H9 (cell line): ENCODE measurements around the gene TMEM176A. TPM values are rescaled to one million over a fixed set of nuclear protein-coding genes. Genes with fewer than 3 reads are reported as not detected.

ENCODE experiments used
- DNase-seq: peaks from one replicate; pipeline ENCODE4 v3.0.0-alpha.2; 2017
- H2AFZ ChIP-seq: one replicate; pipeline ENCODE4 v1.6.1; 2013; ENCODE audit warnings: mild to moderate bottlenecking, low read length, control low read depth, moderate library complexity
- H2AK5ac ChIP-seq: 2 replicates; pipeline ENCODE4 v1.6.1; 2013; ENCODE audit warnings: low read length, control low read depth, mixed read lengths; ENCODE audit not compliant: insufficient read length
- H2BK120ac ChIP-seq: one replicate; pipeline ENCODE4 v1.6.1; 2013; ENCODE audit warnings: low read depth, mild to moderate bottlenecking, low read length, control low read depth, inconsistent platforms; ENCODE audit not compliant: poor library complexity, severe bottlenecking
- H2BK12ac ChIP-seq: 2 replicates; pipeline ENCODE4 v1.6.1; 2013; ENCODE audit warnings: low read length, control low read depth, mixed read lengths, low read depth; ENCODE audit not compliant: insufficient read length
- H2BK15ac ChIP-seq: 2 replicates; pipeline ENCODE4 v1.6.1; 2013; ENCODE audit warnings: low read depth, low read length, control low read depth
- H2BK20ac ChIP-seq: one replicate; pipeline ENCODE4 v1.6.1; 2013; ENCODE audit warnings: low read depth, mild to moderate bottlenecking, low read length, control low read depth, inconsistent platforms; ENCODE audit not compliant: poor library complexity, severe bottlenecking
- H2BK5ac ChIP-seq: 2 replicates; pipeline ENCODE4 v1.6.1; 2013; ENCODE audit warnings: low read length, control low read depth, mixed read lengths; ENCODE audit not compliant: insufficient read length
- H3K14ac ChIP-seq: 2 replicates; pipeline ENCODE4 v1.6.1; 2013; ENCODE audit warnings: low read length, control low read depth; ENCODE audit not compliant: insufficient read depth
- H3K18ac ChIP-seq: 2 replicates; pipeline ENCODE4 v1.6.1; 2013; ENCODE audit warnings: low read depth, mild to moderate bottlenecking, mixed read lengths, low read length, control low read depth; ENCODE audit not compliant: insufficient read length
- H3K23ac ChIP-seq: 2 replicates; pipeline ENCODE4 v1.6.1; 2013; ENCODE audit warnings: low read length, control low read depth, mixed read lengths, low read depth; ENCODE audit not compliant: insufficient read length
- H3K23me2 ChIP-seq: 2 replicates; pipeline ENCODE4 v1.6.1; 2013; ENCODE audit warnings: low read depth, mild to moderate bottlenecking, mixed read lengths, low read length, control low read depth; ENCODE audit not compliant: insufficient read length, poor library complexity, severe bottlenecking
- H3K27ac ChIP-seq: 2 replicates; pipeline ENCODE4 v1.5.1; 2013; ENCODE audit warnings: low read length, control low read depth, mixed read lengths, low read depth; ENCODE audit not compliant: insufficient read length
- H3K27me3 ChIP-seq: 2 replicates; pipeline ENCODE4 v1.6.1; 2013; ENCODE audit warnings: low read length, control low read depth, inconsistent platforms; ENCODE audit not compliant: insufficient read depth
- H3K4ac ChIP-seq: 2 replicates; pipeline ENCODE4 v1.6.1; 2013; ENCODE audit warnings: low read depth, mild to moderate bottlenecking, control low read depth, inconsistent platforms, low read length, moderate library complexity
- H3K4me1 ChIP-seq: 2 replicates; pipeline ENCODE4 v1.6.1; 2013; ENCODE audit warnings: low read length, control low read depth, inconsistent platforms; ENCODE audit not compliant: insufficient read depth
- H3K4me2 ChIP-seq: 2 replicates; pipeline ENCODE4 v1.6.1; 2013; ENCODE audit warnings: low read length, control low read depth, mixed read lengths; ENCODE audit not compliant: insufficient read length, insufficient read depth
- H3K56ac ChIP-seq: 2 replicates; pipeline ENCODE4 v1.6.1; 2013; ENCODE audit warnings: low read depth, mild to moderate bottlenecking, mixed read lengths, low read length, control low read depth; ENCODE audit not compliant: insufficient read length
- H3K79me1 ChIP-seq: 2 replicates; pipeline ENCODE4 v1.6.1; 2013; ENCODE audit warnings: low read depth, mild to moderate bottlenecking, moderate library complexity, low read length, control low read depth, inconsistent platforms; ENCODE audit not compliant: insufficient read depth, poor library complexity, severe bottlenecking
- H3K79me2 ChIP-seq: 2 replicates; pipeline ENCODE4 v1.6.1; 2013; ENCODE audit warnings: low read length, control low read depth, inconsistent platforms; ENCODE audit not compliant: insufficient read depth
- H3K9ac ChIP-seq: 2 replicates; pipeline ENCODE4 v1.6.1; 2013; ENCODE audit warnings: low read length, control low read depth, mixed read lengths; ENCODE audit not compliant: insufficient read length; ENCODE audit errors: extremely low read depth
- H3K9me3 ChIP-seq: one replicate; pipeline ENCODE4 v1.6.1; 2013; ENCODE audit warnings: low read depth, low read length, inconsistent platforms; ENCODE audit not compliant: control insufficient read depth
- H3T11ph ChIP-seq: one replicate; pipeline ENCODE4 v1.6.1; 2013; ENCODE audit warnings: mild to moderate bottlenecking, low read length, control low read depth, inconsistent platforms
- H4K20me1 ChIP-seq: one replicate; pipeline ENCODE4 v1.6.1; 2013; ENCODE audit not compliant: control insufficient read depth, insufficient read length, insufficient read depth
- H4K5ac ChIP-seq: 2 replicates; pipeline ENCODE4 v1.6.1; 2013; ENCODE audit warnings: low read depth, mild to moderate bottlenecking, mixed read lengths, low read length, control low read depth; ENCODE audit not compliant: insufficient read length
- H4K8ac ChIP-seq: replicated peaks from 2 replicates; pipeline ENCODE4 v1.6.1; 2013; ENCODE audit warnings: low read length, control low read depth, mixed read lengths, low read depth; ENCODE audit not compliant: insufficient read length
- H4K91ac ChIP-seq: 2 replicates; pipeline ENCODE4 v1.6.1; 2013; ENCODE audit warnings: low read depth, mild to moderate bottlenecking, moderate library complexity, mixed read lengths, low read length, control low read depth; ENCODE audit not compliant: insufficient read length
- H3K27ac Mint-ChIP-seq, 3 experiments: 2 replicates in 2 of 3; 3 replicates in 1 of 3; pipeline ENCODE4 v1.8.0; 2020 to 2021; ENCODE audit warnings: mixed read lengths in 3 of 3, mild to moderate bottlenecking in 1 of 3, moderate library complexity in 1 of 3
- H3K27me3 Mint-ChIP-seq: 2 replicates; pipeline ENCODE4 v1.8.0; 2021; ENCODE audit warnings: low read depth, mild to moderate bottlenecking, moderate library complexity, mixed read lengths
- H3K36me3 Mint-ChIP-seq, 3 experiments: 2 replicates in 2 of 3; 3 replicates in 1 of 3; pipeline ENCODE4 v1.8.0; 2020 to 2021; ENCODE audit warnings: low read depth in 3 of 3, mixed read lengths in 3 of 3; ENCODE audit not compliant: insufficient read depth in 1 of 3
- H3K4me1 Mint-ChIP-seq, 2 experiments: 2 replicates each; pipeline ENCODE4 v1.8.0; 2020; ENCODE audit warnings: mixed read lengths in 2 of 2
- H3K4me3 Mint-ChIP-seq, 2 experiments: 2 replicates in 1 of 2; 3 replicates in 1 of 2; pipeline ENCODE4 v1.8.0; 2020 to 2021; ENCODE audit warnings: mild to moderate bottlenecking in 2 of 2, mixed read lengths in 2 of 2, moderate library complexity in 1 of 2
- H3K9me3 Mint-ChIP-seq, 2 experiments: 2 replicates in 1 of 2; 3 replicates in 1 of 2; pipeline ENCODE4 v1.8.0; 2020; ENCODE audit warnings: mild to moderate bottlenecking in 2 of 2, mixed read lengths in 2 of 2, moderate library complexity in 1 of 2
- CTCF ChIP-seq: fragments of 200-600 bp; sonication (generic); conservative IDR thresholded peaks from 3 replicates; pipeline ENCODE4 v1.8.0; 2021; ENCODE audit warnings: antibody characterized with exemption, mild to moderate bottlenecking
- WGBS: extraction: QIAGEN DNeasy Blood & Tissue Kit; methylation state at CpG from one replicate; pipeline ENCODE4 v1.1.7; 2013; ENCODE audit warnings: missing lambda C conversion rate, low lambda C conversion rate, mixed read lengths; ENCODE audit not compliant: insufficient read length; ENCODE audit errors: extremely low coverage; 5-methylcytosine and 5-hydroxymethylcytosine counted together
- total RNA-seq: library from RNA; stranded (reverse); gene quantifications from 2 replicates; pipeline ENCODE4 v1.2.1, GENCODE V29; 2021

Gene TMEM176A
- total RNA-seq, 1 experiment from 2014 or later = not detected

- Histone ChIP-seq H3K4ac (no peak overlapping the region), H2AK5ac (no peak overlapping the region), H2BK12ac (no peak overlapping the region), H3K4me1 (no peaks in the 10 kb centered on the region), H3K14ac (no peak overlapping the region), H3K18ac (no peak overlapping the region), H3K79me2 (no peaks in the 10 kb centered on the region), H2BK120ac (no peak overlapping the region), H2BK20ac (no peak overlapping the region), H2BK5ac (no peak overlapping the region), H2AFZ (no peak overlapping the region), H4K8ac (no peak overlapping the region), H3K27ac (no peak overlapping the region), H4K5ac (no peak overlapping the region), H3T11ph (no peak overlapping the region), H2BK15ac (no peak overlapping the region), H3K4me2 (no peak overlapping the region), H4K91ac (no peak overlapping the region), H3K9me3 (no peaks in the 10 kb centered on the region), H4K20me1 (no peaks in the 10 kb centered on the region), H3K23me2 (no peaks in the 10 kb centered on the region), H3K23ac (no peak overlapping the region), H3K79me1 (no peaks in the 10 kb centered on the region), H3K27me3 (no peaks in the 10 kb centered on the region), H3K56ac (no peak overlapping the region), H3K9ac (no peak overlapping the region)
- no CpG with 5 or more reads among the region's 3 CpGs for WGBS
- H3K4me1 Mint-ChIP-seq = no peaks in the 10 kb centered on the region
- no peak for DNase-seq
- no peak overlapping the region for H3K4me3 Mint-ChIP-seq
- peaks cover 58% of the 10 kb centered on the region for H3K27me3 Mint-ChIP-seq
- TF ChIP-seq CTCF = no peak
- no peaks in the 10 kb centered on the region; a peak in 1 of 7 replicates for H3K36me3 Mint-ChIP-seq
- H3K9me3 Mint-ChIP-seq = no peaks in the 10 kb centered on the region
- H3K27ac Mint-ChIP-seq = no peak overlapping the region
Measured at GRCh38 chr7:150781103-150781502, 19.5 kb upstream of the TMEM176A start.
